SU-DHL-6 (cell line): ENCODE data around the gene ZNF346.
"Not testable (repeated sequence)": the region's sequence is repeated elsewhere in the genome, so short reads cannot be mapped to it uniquely, and the experiment has no call there.

ENCODE experiments used
- CTCF ChIP-seq: fragments of 200-600 bp; sonication (generic); IDR thresholded peaks from one replicate; pipeline ENCODE4 v1.5.1; 2017; ENCODE audit warnings: antibody characterized with exemption, mild to moderate bottlenecking, low read length, moderate library complexity; ENCODE audit not compliant: insufficient read depth, poor library complexity, severe bottlenecking
- EZH2phosphoT487 ChIP-seq: fragments of 200-600 bp; sonication (generic), shearing (Covaris generic); conservative IDR thresholded peaks from 2 replicates; pipeline ENCODE4 v1.6.1; 2018; ENCODE audit warnings: mild to moderate bottlenecking, antibody characterized with exemption, low read length, moderate library complexity, mixed read lengths

DNA sequence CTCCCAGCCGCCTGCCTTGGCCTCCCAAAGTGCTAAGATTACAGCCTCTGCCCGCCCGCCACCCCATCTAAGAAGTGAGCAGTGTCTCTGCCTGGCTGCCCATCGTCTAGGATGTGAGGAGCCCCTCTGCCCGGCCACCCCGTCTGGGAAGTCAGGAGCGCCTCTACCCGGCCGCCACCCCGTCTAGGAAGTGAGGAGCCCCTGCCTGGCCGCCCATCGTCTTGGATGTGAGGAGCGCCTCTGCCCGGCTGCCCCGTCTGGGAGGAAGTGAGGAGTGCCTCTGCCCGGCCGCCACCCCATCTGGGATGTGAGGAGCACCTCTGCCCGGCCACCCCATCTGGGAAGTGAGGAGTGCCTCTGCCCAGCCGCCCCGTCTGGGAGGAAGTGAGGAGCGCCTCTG lies 38.9 kb upstream of the ZNF346 start:
- not testable (repeated sequence) for TF ChIP-seq CTCF, EZH2phosphoT487
